CMK (cell line): ENCODE measurements around the gene ALOX15B.
"Not testable (repeated sequence)": the region's sequence is repeated elsewhere in the genome, so short reads cannot be mapped to it uniquely, and the experiment has no call there.

ENCODE experiments used
- DNase-seq: peaks from one replicate; pipeline ENCODE4 v3.0.0-alpha.2; 2010; ENCODE audit warnings: low read depth

The ALOX15B gene

GRCh38 chr17:8041249-8041928 lies 2.5 kb downstream of the ALOX15B start:
- DNase-seq, result no peak

DNA sequence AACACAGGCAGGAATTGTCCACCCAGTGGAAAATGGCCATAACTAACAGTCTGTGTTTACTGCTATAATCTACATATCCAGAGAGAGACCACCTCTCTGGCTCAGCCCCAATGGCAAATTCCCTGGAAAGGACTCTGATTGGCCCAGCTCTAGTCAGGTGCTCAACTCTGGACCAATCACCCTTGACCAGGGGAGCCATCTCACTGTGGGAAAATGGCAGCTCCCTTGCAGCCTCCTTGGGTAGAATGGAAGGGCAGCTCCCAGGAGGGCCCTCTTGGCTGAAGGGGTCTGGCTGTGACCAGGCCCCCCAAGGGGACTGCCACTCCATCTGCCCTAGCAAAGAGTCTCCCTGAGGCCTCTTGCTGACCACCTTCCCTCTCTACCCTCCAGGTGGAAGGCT lies 3.1 kb downstream of the ALOX15B start:
- DNase-seq, result no peak

- DNase-seq, result no peak
Measured at GRCh38 chr17:8044819-8045810, 6.3 kb downstream of the ALOX15B start.

- no peak for DNase-seq
Measured at GRCh38 chr17:8046306-8046928, 7.6 kb downstream of the ALOX15B start.

GRCh38 chr17:8046929-8047768 lies 8.3 kb downstream of the ALOX15B start:
- DNase-seq, result no peak

DNA sequence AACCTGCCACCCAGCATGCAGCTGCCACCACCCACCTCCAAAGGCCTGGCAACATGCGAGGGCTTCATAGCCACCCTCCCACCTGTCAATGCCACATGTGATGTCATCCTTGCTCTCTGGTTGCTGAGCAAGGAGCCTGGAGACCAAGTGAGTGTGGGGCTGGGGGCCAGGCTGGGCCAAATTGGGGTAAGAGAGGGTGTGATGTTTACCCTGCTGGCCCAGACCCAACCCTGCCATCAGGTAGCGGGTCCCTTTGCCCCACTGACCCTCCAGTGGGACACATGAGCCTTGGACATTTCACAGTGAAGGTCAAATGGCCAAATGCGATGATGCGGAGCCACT lies 8.9 kb downstream of the ALOX15B start:
- no peak for DNase-seq

GRCh38 chr17:8048236-8048635 lies 9.4 kb downstream of the ALOX15B start:
- no peak for DNase-seq

DNA sequence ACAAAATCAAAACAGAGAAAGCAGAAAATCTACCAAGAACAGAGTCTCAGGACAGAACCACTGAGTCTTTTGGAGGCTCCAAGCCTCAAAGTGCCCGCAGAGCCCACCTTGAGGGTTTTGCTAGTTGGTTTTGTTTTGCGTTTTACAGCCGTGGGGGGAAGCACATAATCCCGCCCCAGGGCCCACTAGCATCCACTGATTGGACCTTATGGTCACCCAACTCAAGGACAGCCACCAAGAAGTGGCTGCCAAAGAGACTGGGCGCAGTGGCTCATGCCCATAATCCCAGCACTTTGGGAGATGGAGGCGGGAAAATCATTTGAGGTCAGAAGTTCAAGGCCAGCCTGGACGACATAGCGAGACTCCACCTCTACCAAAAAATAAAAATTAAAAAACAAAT lies 9.9 kb downstream of the ALOX15B start:
- DNase-seq, result no peak

GRCh38 chr17:8051831-8052230 lies 13.0 kb downstream of the ALOX15B start:
- no peak for DNase-seq

- no peak for DNase-seq
Measured at GRCh38 chr17:8052256-8053252, 13.7 kb downstream of the ALOX15B start.

DNA sequence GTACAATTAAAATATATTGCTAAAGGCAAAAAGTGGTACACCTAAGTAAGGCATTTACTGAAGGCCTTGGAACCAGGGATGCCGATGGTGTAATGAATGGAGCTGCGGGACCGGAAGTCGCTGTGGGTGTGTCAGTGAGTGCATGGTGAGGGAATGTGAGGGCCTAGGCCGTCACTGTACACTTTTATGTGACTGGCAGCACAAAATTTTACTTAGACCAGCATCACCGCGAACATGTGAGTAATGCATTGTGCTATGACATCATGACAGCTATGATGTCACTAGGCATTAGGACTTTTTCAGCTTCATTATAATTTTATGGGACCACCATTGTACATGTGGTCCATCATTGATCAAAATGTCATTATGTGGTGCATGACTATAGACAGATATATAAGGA lies 14.7 kb downstream of the ALOX15B start:
- DNase-seq, result no peak

DNA sequence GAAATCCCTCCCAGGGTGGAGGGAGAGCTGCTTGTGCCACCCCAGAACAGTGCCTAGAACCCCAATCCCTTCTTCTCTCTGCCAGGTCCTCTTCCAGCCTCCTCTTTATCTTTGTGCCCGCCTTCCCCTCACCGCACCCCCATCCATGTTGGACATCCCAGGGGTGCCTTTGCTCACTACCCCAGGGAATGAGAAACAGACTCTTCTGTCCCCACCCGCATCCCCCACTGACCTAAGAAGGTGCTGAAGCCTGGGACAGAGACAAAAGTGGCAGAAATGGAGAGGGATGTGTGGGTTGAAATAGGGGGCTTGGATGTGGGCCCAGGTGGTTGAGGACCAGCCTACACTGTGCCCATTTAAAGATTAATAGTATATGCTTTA lies 17.0 kb downstream of the ALOX15B start:
- DNase-seq, result no peak

GRCh38 chr17:8056232-8056975 lies 17.5 kb downstream of the ALOX15B start:
- DNase-seq, result peak; percentile 48

GRCh38 chr17:8056976-8057625 lies 18.2 kb downstream of the ALOX15B start:
- no peak for DNase-seq

DNA sequence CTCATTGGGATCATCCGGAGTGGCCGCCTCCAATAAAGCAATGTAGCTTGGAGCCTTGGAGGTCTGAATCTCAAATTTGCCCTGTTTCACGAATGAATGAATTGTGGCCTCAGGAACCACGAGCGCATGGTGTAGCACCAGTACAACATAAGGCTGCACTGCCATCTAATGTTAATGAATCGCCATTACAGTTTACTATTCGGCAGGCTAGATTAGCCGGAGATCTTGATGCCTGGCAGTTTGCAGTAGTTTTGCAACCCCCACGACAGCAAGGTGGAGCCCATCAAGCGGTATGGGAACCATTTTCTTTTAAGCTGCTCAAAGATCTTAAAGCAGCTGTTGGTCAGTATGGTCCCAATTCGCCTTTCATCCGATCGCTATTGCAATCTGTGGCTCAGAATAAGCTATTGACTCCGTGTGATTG lies 18.8 kb downstream of the ALOX15B start:
- peak; percentile 29 for DNase-seq

DNA sequence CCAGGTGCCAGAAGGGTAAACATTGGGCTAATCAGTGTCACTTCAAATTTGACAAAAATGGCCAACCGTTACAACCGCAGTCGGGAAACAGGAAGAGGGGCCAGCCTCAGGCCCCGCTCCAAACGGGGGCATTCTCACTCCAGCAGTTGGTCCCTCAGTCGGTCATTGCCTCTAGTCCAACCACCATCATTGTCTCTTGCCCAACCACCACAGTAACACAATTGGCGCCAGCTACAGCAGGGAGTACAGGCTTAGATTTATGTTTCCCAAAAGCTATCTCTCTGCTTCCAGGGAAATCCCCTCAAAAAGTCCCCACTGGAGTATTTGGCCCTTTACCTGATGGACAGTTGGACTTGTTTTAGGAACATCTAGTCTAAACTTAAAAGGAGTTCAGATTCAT lies 20.3 kb downstream of the ALOX15B start:
- no peak for DNase-seq

DNA sequence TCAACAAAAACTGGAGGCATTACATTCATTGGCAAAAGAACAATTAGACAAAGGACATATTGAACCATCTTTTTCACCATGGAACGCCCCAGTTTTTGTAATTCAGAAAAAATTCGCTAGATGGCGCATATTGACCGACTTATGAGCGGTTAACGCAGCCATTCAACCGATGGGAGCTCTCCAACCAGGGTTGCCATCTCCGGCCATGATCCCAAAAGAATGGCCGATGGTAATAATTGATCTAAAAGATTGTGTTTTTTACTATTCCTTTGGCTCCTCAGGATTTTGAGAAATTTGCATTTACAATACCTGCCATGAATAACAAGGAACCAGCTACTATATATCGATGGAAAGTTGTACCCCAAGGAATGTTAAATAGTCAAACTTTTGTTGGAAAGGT lies 21.4 kb downstream of the ALOX15B start:
- peak; percentile 20 for DNase-seq

DNA sequence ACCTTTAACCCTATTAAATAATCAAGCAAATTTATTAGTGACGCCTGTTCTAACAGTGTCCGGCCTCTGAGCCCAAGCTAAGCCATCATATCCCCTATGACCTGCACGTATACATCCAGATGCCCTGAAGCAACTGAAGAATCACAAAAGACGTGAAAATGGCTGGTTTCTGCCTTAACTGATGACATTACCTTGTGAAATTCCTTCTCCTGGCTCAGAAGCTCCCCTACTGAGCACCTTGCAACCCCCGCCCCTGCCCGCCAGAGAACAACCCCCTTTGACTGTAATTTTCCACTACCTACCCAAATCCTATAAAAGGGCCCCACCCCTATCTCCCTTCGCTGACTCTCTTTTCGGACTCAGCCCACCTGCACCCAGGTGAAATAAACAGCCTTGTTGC lies 23.0 kb downstream of the ALOX15B start:
- not testable (repeated sequence) for DNase-seq

GRCh38 chr17:8062435-8062806 lies 23.6 kb downstream of the ALOX15B start:
- no peak for DNase-seq
